Colonic mucosa (tissue), 4 donors: Measurements from ENCODE around the gene ADD2. TPM values are rescaled to one million over a fixed set of nuclear protein-coding genes. Genes with fewer than 3 reads are reported as not detected.
A peak's percentile ranks its signal among the peaks of the same experiment; 100 is the strongest.

ENCODE experiments used
- DNase-seq: peaks from one replicate; pipeline ENCODE4 v3.0.0-alpha.2; 2020
- H3K27ac ChIP-seq: fragments of 200-600 bp; one replicate; pipeline ENCODE4 v1.8.0; 2021
- H3K27me3 ChIP-seq: fragments of 200-600 bp; one replicate; pipeline ENCODE4 v1.8.0; 2021
- H3K36me3 ChIP-seq: fragments of 200-600 bp; one replicate; pipeline ENCODE4 v1.8.0; 2021
- H3K4me1 ChIP-seq: fragments of 200-600 bp; one replicate; pipeline ENCODE4 v1.8.0; 2021; ENCODE audit warnings: mild to moderate bottlenecking
- H3K4me3 ChIP-seq: fragments of 200-600 bp; one replicate; pipeline ENCODE4 v1.8.0; 2021
- H3K9ac ChIP-seq, 2 donors: one replicate each; pipeline ENCODE4 v1.7.0; 2013; ENCODE audit warnings: control low read depth in 2 of 2, low read depth in 2 of 2, low read length in 2 of 2
- H3K9me3 ChIP-seq: fragments of 200-600 bp; one replicate; pipeline ENCODE4 v1.8.0; 2021
- CTCF ChIP-seq: fragments of 200-600 bp; IDR thresholded peaks from one replicate; pipeline ENCODE4 v1.8.0; 2022; ENCODE audit warnings: antibody characterized with exemption, mild to moderate bottlenecking
- intact Hi-C: fragments of 100-400 bp; cut with DNase I; formaldehyde crosslinking; loops from one replicate; pipeline ENCODE4 v1.14.1; 2022
- total RNA-seq, 2 donors: library from RNA; stranded (reverse); fragmentation: NEBNext Ultra II Directional in 1 of 2; extraction: Animal tissue kit (Norgen Biotek cat#: 25700) in 1 of 2; gene quantifications; one replicate each; pipeline ENCODE4 v1.2.1, GENCODE V29; 2021
- donor health status: healthy.
- donor health status: DM: no; HTN: no; CAD: no.
- donor health status: DM: no; HTN: no; CAD: no.

The ADD2 gene
- 1 to 10 TPM in 1 of 2 donors, under 1 TPM in 1; 0.79 to 1.1 TPM for total RNA-seq

- TF ChIP-seq CTCF, result no peak
- Histone ChIP-seq H3K4me1 (peaks cover 5% of the 10 kb centered on the region), H3K4me3 (peak within 1 kb of the TSS; percentile 24), H3K36me3 (no peaks in the 10 kb centered on the region), H3K27me3 (peaks cover 52% of the 10 kb centered on the region), H3K27ac (no peak within 1 kb of the TSS), H3K9ac (no peak within 1 kb of the TSS), H3K9me3 (no peaks in the 10 kb centered on the region)
- no peak for DNase-seq
- intact Hi-C loops, result no loop called here
Observed at GRCh38 chr2:70767699-70768589, at the start of gene ADD2. TSS of gene ADD2 (minus strand) at chr2:70768200. CDS start at chr2:70706408, 61,792 bp downstream.

GRCh38 chr2:70817284-70817954, 49.4 kb upstream of the ADD2 start:
- H3K9me3 ChIP-seq, result no peaks in the 10 kb centered on the region
- H3K9ac ChIP-seq, result no peak overlapping the region
- H3K27ac ChIP-seq, result no peak overlapping the region
- no peaks in the 10 kb centered on the region for H3K4me1 ChIP-seq
- no peaks in the 10 kb centered on the region for H3K27me3 ChIP-seq
- no peaks in the 10 kb centered on the region for H3K36me3 ChIP-seq
- no peak overlapping the region for H3K4me3 ChIP-seq
- no peak for TF ChIP-seq CTCF
- intact Hi-C loops, result no loop called here
- no peak for DNase-seq

- no peaks in the 10 kb centered on the region for H3K27me3 ChIP-seq
- H3K36me3 ChIP-seq, result no peaks in the 10 kb centered on the region
- DNase-seq, result no peak
- no peak overlapping the region for H3K9ac ChIP-seq
- H3K4me1 ChIP-seq, result no peaks in the 10 kb centered on the region
- H3K27ac ChIP-seq, result no peak overlapping the region
- H3K4me3 ChIP-seq, result no peak overlapping the region
- H3K9me3 ChIP-seq, result no peaks in the 10 kb centered on the region
- TF ChIP-seq CTCF, result no peak
- intact Hi-C loops, result no loop called here
Observed at GRCh38 chr2:70816726-70817125, 48.7 kb upstream of the ADD2 start.

GRCh38 chr2:70808983-70809958, 41.3 kb upstream of the ADD2 start:
- Histone ChIP-seq H3K9me3 (no peaks in the 10 kb centered on the region), H3K4me3 (no peak overlapping the region), H3K27ac (no peak overlapping the region), H3K27me3 (no peaks in the 10 kb centered on the region), H3K4me1 (no peaks in the 10 kb centered on the region), H3K9ac (no peak overlapping the region), H3K36me3 (no peaks in the 10 kb centered on the region)
- intact Hi-C loops, result no loop called here
- no peak for TF ChIP-seq CTCF
- DNase-seq, result no peak

- no peaks in the 10 kb centered on the region for H3K27me3 ChIP-seq
- intact Hi-C loops, result no loop called here
- H3K9me3 ChIP-seq, result no peaks in the 10 kb centered on the region
- no peaks in the 10 kb centered on the region for H3K36me3 ChIP-seq
- H3K27ac ChIP-seq, result no peak overlapping the region
- no peak for TF ChIP-seq CTCF
- H3K4me1 ChIP-seq, result no peaks in the 10 kb centered on the region
- no peak overlapping the region for H3K9ac ChIP-seq
- DNase-seq, result no peak
- no peak overlapping the region for H3K4me3 ChIP-seq
Observed at GRCh38 chr2:70807828-70808118, 39.8 kb upstream of the ADD2 start.
